HS-27A (cell line): ENCODE results near the gene G3BP1.
"Not testable (repeated sequence)": the region's sequence is repeated elsewhere in the genome, so short reads cannot be mapped to it uniquely, and the experiment has no call there.

ENCODE experiments used
- DNase-seq: peaks from one replicate; pipeline ENCODE4 v3.0.0-alpha.2; 2012; ENCODE audit warnings: low read depth, missing footprints

The G3BP1 gene

GRCh38 chr5:151755383-151755782 lies 16.4 kb upstream of the G3BP1 start:
- DNase-seq: no peak

GRCh38 chr5:151757233-151758140 lies 14.3 kb upstream of the G3BP1 start:
- DNase-seq: no peak

- DNase-seq: no peak
These were observed 13.7 kb upstream of the G3BP1 start for GRCh38 chr5:151758141-151758429.

- DNase-seq: no peak
These were observed 13.1 kb upstream of the G3BP1 start, which contains the start of gene ATOX1 for GRCh38 chr5:151758430-151759241. TSS of gene ATOX1 (minus strand) at chr5:151758631. CDS start at chr5:151758551, 80 bp downstream.

GRCh38 chr5:151764801-151765200 lies 7.0 kb upstream of the G3BP1 start:
- no peak for DNase-seq

- no peak for DNase-seq
These were observed 4.8 kb upstream of the G3BP1 start for GRCh38 chr5:151766975-151767374.

GRCh38 chr5:151770383-151771258 lies 1.1 kb upstream of the G3BP1 start:
- no peak for DNase-seq

GRCh38 chr5:151772029-151772845 lies 483 bp downstream of the G3BP1 start:
- no peak for DNase-seq

- no peak for DNase-seq
These were observed 1.2 kb downstream of the G3BP1 start for GRCh38 chr5:151772846-151773561.

GRCh38 chr5:151773951-151774350 lies 2.2 kb downstream of the G3BP1 start:
- DNase-seq: no peak

GRCh38 chr5:151775025-151775606 lies 3.4 kb downstream of the G3BP1 start:
- no peak for DNase-seq

GRCh38 chr5:151779531-151780125 lies 7.9 kb downstream of the G3BP1 start:
- DNase-seq: no peak

- DNase-seq: no peak
These were observed 8.6 kb downstream of the G3BP1 start for GRCh38 chr5:151780348-151780747.

- no peak for DNase-seq
These were observed 9.4 kb downstream of the G3BP1 start for GRCh38 chr5:151781201-151781600.

- not testable (repeated sequence) for DNase-seq
These were observed 11.9 kb downstream of the G3BP1 start for GRCh38 chr5:151783664-151784063.

- no peak for DNase-seq
These were observed 12.4 kb downstream of the G3BP1 start for GRCh38 chr5:151784141-151784540.

- no peak for DNase-seq
These were observed 14.7 kb downstream of the G3BP1 start for GRCh38 chr5:151786468-151786867.

- no peak for DNase-seq
These were observed 16.1 kb downstream of the G3BP1 start for GRCh38 chr5:151787817-151788216.

GRCh38 chr5:151793358-151793757 lies 21.6 kb downstream of the G3BP1 start:
- DNase-seq: no peak

- no peak for DNase-seq
These were observed 23.7 kb downstream of the G3BP1 start for GRCh38 chr5:151795426-151795825.
